ENCODE measurements around the gene NR0B2. TPM values are rescaled to one million over a fixed set of nuclear protein-coding genes. Genes with fewer than 3 reads are reported as not detected.

Gene NR0B2
- total and polyA plus RNA-seq, 2 of the 13 experiments (the other 11 are each of a cell fraction or from before 2014, with no cell fraction given): 72.5 to 133 TPM

DNA sequence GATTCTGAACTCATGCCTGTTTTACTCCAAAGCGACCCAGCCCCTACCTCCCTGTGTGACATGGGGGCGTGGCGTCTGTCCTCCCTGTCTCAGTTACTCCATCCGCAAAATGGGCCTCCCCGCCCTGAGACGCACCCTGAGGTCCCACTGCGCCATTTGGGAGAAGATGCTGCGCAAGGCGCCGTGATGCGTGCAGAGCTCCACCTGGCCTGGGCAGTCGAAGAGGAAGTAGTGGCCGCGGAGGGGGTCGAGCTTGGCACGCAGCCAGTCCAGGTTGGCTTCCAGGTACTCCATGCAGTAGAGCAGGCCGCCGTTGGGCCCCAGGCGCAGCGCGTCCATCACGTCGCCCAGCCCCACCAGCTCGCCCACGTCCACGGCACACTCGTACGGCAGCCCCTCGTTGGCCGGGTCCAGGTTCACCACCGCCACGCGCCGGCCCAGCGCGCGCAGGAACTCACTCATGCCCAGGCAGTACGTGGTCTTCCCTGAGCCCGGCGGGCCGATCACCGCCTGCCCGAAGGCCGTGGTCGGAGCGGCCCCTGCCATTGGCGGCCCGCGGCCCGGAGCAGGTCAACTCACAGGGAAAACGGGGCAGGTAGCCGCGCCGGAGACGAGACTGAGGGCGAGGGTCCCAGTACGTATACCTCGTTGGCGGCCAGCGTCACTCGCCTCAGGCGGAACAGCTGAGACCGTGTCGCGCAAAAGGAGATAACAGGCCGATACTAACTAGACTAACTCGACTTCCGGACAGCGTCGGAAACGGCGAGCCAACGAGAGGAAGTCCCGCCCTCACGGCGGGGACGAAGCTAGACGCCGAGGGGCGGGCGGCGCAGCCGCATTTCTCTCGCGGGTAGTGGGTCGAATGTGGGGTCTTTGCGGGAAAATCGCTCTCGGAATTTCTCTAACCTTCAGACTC, 24.0 kb downstream of the NR0B2 start, which contains the start of gene GPN2 (continued):
- TF ChIP-seq, protein P1, sequence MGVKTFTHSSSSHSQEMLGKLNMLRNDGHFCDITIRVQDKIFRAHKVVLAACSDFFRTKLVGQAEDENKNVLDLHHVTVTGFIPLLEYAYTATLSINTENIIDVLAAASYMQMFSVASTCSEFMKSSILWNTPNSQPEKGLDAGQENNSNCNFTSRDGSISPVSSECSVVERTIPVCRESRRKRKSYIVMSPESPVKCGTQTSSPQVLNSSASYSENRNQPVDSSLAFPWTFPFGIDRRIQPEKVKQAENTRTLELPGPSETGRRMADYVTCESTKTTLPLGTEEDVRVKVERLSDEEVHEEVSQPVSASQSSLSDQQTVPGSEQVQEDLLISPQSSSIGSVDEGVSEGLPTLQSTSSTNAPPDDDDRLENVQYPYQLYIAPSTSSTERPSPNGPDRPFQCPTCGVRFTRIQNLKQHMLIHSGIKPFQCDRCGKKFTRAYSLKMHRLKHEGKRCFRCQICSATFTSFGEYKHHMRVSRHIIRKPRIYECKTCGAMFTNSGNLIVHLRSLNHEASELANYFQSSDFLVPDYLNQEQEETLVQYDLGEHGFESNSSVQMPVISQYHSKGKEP (CRISPR knock-in tag; IDR thresholded peaks at IDR 0.05): no peak
- TF ChIP-seq ZFP82 (CRISPR knock-in tag; IDR thresholded peaks at IDR 0.05; ENCODE audit: borderline replicate concordance): no peak
- TF ChIP-seq, protein P2, sequence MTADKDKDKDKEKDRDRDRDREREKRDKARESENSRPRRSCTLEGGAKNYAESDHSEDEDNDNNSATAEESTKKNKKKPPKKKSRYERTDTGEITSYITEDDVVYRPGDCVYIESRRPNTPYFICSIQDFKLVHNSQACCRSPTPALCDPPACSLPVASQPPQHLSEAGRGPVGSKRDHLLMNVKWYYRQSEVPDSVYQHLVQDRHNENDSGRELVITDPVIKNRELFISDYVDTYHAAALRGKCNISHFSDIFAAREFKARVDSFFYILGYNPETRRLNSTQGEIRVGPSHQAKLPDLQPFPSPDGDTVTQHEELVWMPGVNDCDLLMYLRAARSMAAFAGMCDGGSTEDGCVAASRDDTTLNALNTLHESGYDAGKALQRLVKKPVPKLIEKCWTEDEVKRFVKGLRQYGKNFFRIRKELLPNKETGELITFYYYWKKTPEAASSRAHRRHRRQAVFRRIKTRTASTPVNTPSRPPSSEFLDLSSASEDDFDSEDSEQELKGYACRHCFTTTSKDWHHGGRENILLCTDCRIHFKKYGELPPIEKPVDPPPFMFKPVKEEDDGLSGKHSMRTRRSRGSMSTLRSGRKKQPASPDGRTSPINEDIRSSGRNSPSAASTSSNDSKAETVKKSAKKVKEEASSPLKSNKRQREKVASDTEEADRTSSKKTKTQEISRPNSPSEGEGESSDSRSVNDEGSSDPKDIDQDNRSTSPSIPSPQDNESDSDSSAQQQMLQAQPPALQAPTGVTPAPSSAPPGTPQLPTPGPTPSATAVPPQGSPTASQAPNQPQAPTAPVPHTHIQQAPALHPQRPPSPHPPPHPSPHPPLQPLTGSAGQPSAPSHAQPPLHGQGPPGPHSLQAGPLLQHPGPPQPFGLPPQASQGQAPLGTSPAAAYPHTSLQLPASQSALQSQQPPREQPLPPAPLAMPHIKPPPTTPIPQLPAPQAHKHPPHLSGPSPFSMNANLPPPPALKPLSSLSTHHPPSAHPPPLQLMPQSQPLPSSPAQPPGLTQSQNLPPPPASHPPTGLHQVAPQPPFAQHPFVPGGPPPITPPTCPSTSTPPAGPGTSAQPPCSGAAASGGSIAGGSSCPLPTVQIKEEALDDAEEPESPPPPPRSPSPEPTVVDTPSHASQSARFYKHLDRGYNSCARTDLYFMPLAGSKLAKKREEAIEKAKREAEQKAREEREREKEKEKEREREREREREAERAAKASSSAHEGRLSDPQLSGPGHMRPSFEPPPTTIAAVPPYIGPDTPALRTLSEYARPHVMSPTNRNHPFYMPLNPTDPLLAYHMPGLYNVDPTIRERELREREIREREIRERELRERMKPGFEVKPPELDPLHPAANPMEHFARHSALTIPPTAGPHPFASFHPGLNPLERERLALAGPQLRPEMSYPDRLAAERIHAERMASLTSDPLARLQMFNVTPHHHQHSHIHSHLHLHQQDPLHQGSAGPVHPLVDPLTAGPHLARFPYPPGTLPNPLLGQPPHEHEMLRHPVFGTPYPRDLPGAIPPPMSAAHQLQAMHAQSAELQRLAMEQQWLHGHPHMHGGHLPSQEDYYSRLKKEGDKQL (CRISPR knock-in tag; IDR thresholded peaks at IDR 0.05; ENCODE audit: low read depth): no peak
- TF ChIP-seq ZNF883 (CRISPR knock-in tag; IDR thresholded peaks at IDR 0.05; ENCODE audit: not compliant biosample characterization): no peak
- TF ChIP-seq ZFAT (CRISPR knock-in tag; conservative IDR thresholded peaks at IDR 0.05): no peak
- TF ChIP-seq MED8 (CRISPR knock-in tag; IDR thresholded peaks at IDR 0.05; ENCODE audit: insufficient replicate concordance): peak; percentile 83
- no peak for TF ChIP-seq IKZF4 (CRISPR knock-in tag; IDR thresholded peaks at IDR 0.05; ENCODE audit: borderline replicate concordance, low read depth, not compliant biosample characterization)
- no peak for TF ChIP-seq ZNF781 (CRISPR knock-in tag; IDR thresholded peaks at IDR 0.05; ENCODE audit: borderline replicate concordance, not compliant biosample characterization)
- TF ChIP-seq MTA1 (CRISPR knock-in tag; IDR thresholded peaks at IDR 0.05; ENCODE audit: borderline replicate concordance): peak; percentile 73; the same call in 1 of the 2 replicates
- TF ChIP-seq, protein P3, sequence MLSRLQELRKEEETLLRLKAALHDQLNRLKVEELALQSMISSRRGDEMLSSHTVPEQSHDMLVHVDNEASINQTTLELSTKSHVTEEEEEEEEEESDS (CRISPR knock-in tag; IDR thresholded peaks at IDR 0.05; ENCODE audit: borderline replicate concordance): no peak
- TF ChIP-seq ZSCAN9 (CRISPR knock-in tag; IDR thresholded peaks at IDR 0.05; ENCODE audit: borderline replicate concordance): no peak
- 0 out of 2 replicates have a peak, but pooled peaks have one; percentile 30 for TF ChIP-seq MTA3 (CRISPR knock-in tag; IDR thresholded peaks at IDR 0.05)
- no peak for TF ChIP-seq PCBP1 (IDR thresholded peaks at IDR 0.05; ENCODE audit: borderline replicate concordance, low read depth, low read length)
- peak; percentile 63; the same call in 1 of the 2 replicates for TF ChIP-seq ZNF274 (CRISPR knock-in tag; IDR thresholded peaks at IDR 0.05)
- TF ChIP-seq ZNF230 (CRISPR knock-in tag; IDR thresholded peaks at IDR 0.05): peak; percentile 53
- peak; percentile 74; the same call in 1 of the 2 replicates for TF ChIP-seq GZF1 (CRISPR knock-in tag; IDR thresholded peaks at IDR 0.05)

All from HepG2 (cell line).